ENCODE results near the gene TNFRSF19.
A peak's percentile ranks its signal among the peaks of the same experiment; 100 is the strongest.

The TNFRSF19 gene

DNA sequence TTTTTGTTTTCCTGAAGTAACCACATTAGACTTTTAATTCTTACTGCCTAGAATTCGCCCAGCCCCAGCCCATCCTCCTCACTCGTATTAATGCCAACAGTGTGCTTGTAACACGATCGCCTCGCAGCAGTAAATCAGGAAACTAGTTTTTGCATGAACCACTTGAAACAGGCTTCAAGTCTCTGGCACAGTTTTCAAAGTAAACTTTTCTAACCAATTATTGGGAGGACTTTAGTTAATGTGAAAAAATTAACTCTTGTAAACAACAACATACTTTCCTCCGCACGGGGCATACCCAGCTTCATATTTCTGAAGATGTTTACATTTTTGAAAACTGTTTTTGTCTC, 39.2 kb downstream of the TNFRSF19 start:
- H3K4me3 ChIP-seq (replicated peaks; ENCODE audit: low read depth, low read length), result peak overlapping the region; percentile 0
- DNase-seq (ENCODE audit: low read depth), result peak; percentile 59
- TF ChIP-seq, protein P1, sequence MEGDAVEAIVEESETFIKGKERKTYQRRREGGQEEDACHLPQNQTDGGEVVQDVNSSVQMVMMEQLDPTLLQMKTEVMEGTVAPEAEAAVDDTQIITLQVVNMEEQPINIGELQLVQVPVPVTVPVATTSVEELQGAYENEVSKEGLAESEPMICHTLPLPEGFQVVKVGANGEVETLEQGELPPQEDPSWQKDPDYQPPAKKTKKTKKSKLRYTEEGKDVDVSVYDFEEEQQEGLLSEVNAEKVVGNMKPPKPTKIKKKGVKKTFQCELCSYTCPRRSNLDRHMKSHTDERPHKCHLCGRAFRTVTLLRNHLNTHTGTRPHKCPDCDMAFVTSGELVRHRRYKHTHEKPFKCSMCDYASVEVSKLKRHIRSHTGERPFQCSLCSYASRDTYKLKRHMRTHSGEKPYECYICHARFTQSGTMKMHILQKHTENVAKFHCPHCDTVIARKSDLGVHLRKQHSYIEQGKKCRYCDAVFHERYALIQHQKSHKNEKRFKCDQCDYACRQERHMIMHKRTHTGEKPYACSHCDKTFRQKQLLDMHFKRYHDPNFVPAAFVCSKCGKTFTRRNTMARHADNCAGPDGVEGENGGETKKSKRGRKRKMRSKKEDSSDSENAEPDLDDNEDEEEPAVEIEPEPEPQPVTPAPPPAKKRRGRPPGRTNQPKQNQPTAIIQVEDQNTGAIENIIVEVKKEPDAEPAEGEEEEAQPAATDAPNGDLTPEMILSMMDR (IDR thresholded peaks at IDR 0.05; ENCODE audit: low read length, missing control alignments), result no peak

DNA sequence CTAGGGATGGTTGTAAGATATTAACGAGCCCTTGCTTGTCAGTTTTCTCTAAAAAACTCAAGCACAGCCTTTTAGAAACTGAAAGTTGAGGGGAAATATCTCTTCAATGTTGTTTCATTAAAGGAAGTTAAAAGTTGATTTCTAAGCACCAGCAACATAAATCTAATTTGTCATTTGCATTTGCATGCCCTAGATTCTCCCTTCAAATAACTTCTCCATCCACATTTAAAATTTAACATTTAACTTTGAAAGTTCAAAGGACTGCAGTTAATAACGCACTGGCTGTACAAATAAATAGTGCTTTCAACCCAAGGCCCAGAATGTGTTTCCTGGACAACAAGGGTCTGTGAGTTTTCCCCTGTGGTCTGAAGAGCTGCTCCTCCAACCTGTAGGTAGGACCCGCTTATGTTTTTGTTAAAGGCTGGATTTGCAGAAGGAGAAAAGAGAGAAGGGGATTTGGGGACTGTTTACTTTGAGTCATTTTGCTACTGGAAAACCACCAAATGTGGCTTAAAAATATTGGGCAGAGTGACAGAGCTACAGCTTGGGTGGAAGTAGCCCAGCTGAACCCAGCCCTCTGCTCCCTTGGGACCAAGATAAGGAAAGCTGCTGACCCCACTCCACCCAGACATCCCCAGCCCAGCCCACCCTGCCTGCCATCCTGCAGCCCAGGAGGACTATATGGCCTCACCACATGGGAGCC, 39.8 kb downstream of the TNFRSF19 start:
- peak overlapping the region; percentile 0 for H3K4me3 ChIP-seq (replicated peaks; ENCODE audit: low read depth, low read length)
- TF ChIP-seq, protein P1 (IDR thresholded peaks at IDR 0.05; ENCODE audit: low read length, missing control alignments), result no peak
- DNase-seq (ENCODE audit: low read depth), result no peak

DNA sequence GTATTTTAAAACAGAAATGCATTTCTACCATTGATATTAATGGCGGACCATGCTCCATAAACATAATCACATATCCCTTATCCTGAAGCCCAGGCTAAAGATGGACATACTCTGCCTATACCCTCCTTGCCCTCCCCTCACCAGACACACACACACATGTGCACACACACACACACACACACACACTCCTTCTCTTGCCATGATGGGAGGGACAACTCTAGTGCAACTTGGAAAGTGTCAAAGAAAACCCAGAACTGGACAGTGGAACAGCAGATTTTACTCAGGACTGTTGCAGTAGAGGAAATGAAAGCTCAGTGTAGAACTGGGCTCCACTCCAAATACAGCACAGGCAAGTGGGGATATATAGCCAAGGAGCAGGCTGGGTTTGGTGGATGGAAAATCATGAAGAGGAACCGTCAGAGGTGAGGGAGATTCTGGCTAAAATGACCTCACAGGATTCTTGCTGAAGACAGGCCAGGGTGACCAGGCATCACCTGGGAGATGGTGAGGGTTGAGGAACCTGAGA, 40.8 kb downstream of the TNFRSF19 start:
- TF ChIP-seq, protein P1 (IDR thresholded peaks at IDR 0.05; ENCODE audit: low read length, missing control alignments), result no peak

DNA sequence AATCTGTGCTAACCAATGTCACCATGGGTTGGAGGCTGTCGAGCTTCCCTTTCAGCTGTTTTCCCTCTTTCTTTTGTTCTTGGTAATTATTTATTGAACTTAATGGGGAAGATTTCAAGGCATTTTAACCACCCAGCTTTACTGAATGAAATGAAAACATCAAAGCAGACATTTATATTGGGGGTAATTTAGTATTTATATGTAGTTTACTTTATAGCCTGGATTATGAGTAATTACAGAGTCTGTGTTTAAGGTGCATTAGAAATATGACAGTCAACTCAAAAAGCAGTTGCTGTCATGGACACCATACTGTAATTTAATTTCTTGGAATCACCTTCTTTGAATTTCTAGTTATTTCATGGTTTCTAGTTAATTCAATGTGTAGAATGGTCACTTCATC, 42.0 kb downstream of the TNFRSF19 start:
- DNase-seq (ENCODE audit: low read depth), result no peak
- no peak overlapping the region for H3K4me3 ChIP-seq (replicated peaks; ENCODE audit: low read depth, low read length)
- TF ChIP-seq, protein P1 (IDR thresholded peaks at IDR 0.05; ENCODE audit: low read length, missing control alignments), result no peak

More for the DNA sequence above, 40.8 kb downstream of the TNFRSF19 start:
- H3K4me3 ChIP-seq (replicated peaks; ENCODE audit: low read depth, low read length), result no peak overlapping the region
- DNase-seq (ENCODE audit: low read depth), result peak; percentile 72

DNA sequence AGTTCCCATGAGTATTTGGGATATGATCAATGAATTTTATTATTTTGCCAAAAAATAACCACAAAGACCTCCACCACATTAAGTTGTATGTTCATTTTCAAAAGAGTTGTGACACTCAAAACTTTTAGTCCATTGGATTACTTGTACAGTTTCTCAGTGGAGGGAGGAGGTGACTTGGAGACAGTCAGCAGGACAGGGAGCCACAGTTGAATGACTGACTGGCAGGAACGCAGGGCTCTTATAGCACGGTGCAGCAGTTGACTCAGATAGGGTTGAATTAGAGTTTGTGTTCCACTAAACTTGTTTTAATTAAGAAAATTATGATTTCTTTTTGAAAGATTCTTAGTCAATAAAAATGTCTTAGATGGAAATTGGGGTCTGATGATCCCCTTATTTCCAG, 42.5 kb downstream of the TNFRSF19 start:
- H3K4me3 ChIP-seq (replicated peaks; ENCODE audit: low read depth, low read length), result no peak overlapping the region
- TF ChIP-seq, protein P1 (IDR thresholded peaks at IDR 0.05; ENCODE audit: low read length, missing control alignments), result no peak
- no peak for DNase-seq (ENCODE audit: low read depth)

DNA sequence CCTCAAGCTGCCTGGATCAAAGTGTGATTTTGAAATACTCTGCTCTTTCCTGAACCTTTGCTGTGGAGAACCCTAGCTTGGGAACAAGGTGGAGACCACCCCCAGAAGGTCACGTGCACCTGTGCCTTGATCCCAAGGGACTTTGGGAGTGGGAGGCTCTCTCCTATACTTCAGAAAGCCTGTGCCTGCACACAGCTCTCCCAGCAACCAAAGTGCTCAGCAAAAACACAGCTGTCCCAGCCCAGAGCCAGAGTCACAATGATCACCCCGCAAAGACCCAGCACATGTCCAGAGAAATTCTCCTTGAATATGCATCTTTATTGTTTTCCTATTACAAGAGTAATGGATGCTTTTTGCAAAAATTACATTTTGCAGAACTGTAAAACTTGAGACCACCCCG, 43.4 kb downstream of the TNFRSF19 start:
- DNase-seq (ENCODE audit: low read depth), result no peak
- TF ChIP-seq, protein P1 (IDR thresholded peaks at IDR 0.05; ENCODE audit: low read length, missing control alignments), result no peak
- H3K4me3 ChIP-seq (replicated peaks; ENCODE audit: low read depth, low read length), result no peak overlapping the region

All from fibroblast of pulmonary artery (primary cell).